MCF 10A (cell line): ENCODE data around the gene RNASEH1. TPM values are rescaled to one million over a fixed set of nuclear protein-coding genes. Genes with fewer than 3 reads are reported as not detected.

Experiments
- BruUV-seq: library from RNA; stranded (reverse); fragments of 400-500 nt; replicated peaks from 2 replicates; lab custom pipeline; 2021; lab: Mats Ljungman, UMichigan
- CTCF ChIA-PET: fragments of 300-600 bp; sonication (Branson Sonifier 250); formaldehyde crosslinking; extraction: SDS; loops from one replicate; lab custom pipeline; 2021; ENCODE audit warnings: antibody characterized with exemption, inconsistent platforms; lab: Yijun Ruan, JAX
- POLR2A ChIA-PET: fragments of 300-600, 350-650 bp; sonication (Branson Sonifier 250); formaldehyde crosslinking; extraction: SDS; loops from one replicate; lab custom pipeline; 2020; ENCODE audit warnings: antibody characterized with exemption, inconsistent platforms; lab: Yijun Ruan, JAX
- DNase-seq: peaks from one replicate; pipeline ENCODE4 v3.0.0-alpha.2; 2018; ENCODE audit not compliant: unreplicated experiment
- H3K27ac Mint-ChIP-seq: one replicate; pipeline ENCODE4 v1.8.0; 2022; ENCODE audit warnings: mild to moderate bottlenecking, low read depth, mixed read lengths; ENCODE audit not compliant: unreplicated experiment
- H3K27me3 Mint-ChIP-seq: one replicate; pipeline ENCODE4 v1.8.0; 2022; ENCODE audit warnings: mixed read lengths; ENCODE audit not compliant: insufficient read depth, unreplicated experiment
- H3K36me3 Mint-ChIP-seq: one replicate; pipeline ENCODE4 v1.8.0; 2022; ENCODE audit warnings: mild to moderate bottlenecking, moderate library complexity, mixed read lengths; ENCODE audit not compliant: insufficient read depth, unreplicated experiment
- H3K4me1 Mint-ChIP-seq: one replicate; pipeline ENCODE4 v1.8.0; 2022; ENCODE audit warnings: mixed read lengths; ENCODE audit not compliant: insufficient read depth, unreplicated experiment
- H3K4me3 Mint-ChIP-seq: one replicate; pipeline ENCODE4 v1.8.0; 2022; ENCODE audit warnings: mild to moderate bottlenecking, moderate library complexity, mixed read lengths; ENCODE audit not compliant: unreplicated experiment
- H3K9me3 Mint-ChIP-seq: one replicate; pipeline ENCODE4 v1.8.0; 2022; ENCODE audit warnings: mixed read lengths; ENCODE audit not compliant: unreplicated experiment
- intact Hi-C: fragments of 100-400 bp; cut with micrococcal nuclease; formaldehyde crosslinking; loops from 2 replicates; pipeline ENCODE4 v1.14.1; 2022
- total RNA-seq: library from RNA; stranded (reverse); gene quantifications from 2 replicates; pipeline ENCODE4 v1.2.3, GENCODE V29; 2022
- TF ChIP-seq, protein P1 (sequence below): fragments of 200-600 bp; IDR thresholded peaks from one replicate; pipeline ENCODE4 v1.8.0; 2022; ENCODE audit warnings: antibody characterized with exemption, mild to moderate bottlenecking; ENCODE audit not compliant: unreplicated experiment

The RNASEH1 gene
- total RNA-seq, 1 experiment from 2014 or later = 48.3 TPM

GRCh38 chr2:3595985-3596384 is 37.9 kb upstream of the RNASEH1 start:
- CTCF ChIA-PET = interaction anchor here (0.6 kb wide), 1 partner anchor 173 kb away, joined by 3 read pairs; no protein-coding TSS in a partner anchor
- TF ChIP-seq, protein P1, sequence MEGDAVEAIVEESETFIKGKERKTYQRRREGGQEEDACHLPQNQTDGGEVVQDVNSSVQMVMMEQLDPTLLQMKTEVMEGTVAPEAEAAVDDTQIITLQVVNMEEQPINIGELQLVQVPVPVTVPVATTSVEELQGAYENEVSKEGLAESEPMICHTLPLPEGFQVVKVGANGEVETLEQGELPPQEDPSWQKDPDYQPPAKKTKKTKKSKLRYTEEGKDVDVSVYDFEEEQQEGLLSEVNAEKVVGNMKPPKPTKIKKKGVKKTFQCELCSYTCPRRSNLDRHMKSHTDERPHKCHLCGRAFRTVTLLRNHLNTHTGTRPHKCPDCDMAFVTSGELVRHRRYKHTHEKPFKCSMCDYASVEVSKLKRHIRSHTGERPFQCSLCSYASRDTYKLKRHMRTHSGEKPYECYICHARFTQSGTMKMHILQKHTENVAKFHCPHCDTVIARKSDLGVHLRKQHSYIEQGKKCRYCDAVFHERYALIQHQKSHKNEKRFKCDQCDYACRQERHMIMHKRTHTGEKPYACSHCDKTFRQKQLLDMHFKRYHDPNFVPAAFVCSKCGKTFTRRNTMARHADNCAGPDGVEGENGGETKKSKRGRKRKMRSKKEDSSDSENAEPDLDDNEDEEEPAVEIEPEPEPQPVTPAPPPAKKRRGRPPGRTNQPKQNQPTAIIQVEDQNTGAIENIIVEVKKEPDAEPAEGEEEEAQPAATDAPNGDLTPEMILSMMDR = no peak
- BruUV-seq = no TSS peak
- no peak overlapping the region for H3K4me3 Mint-ChIP-seq
- POLR2A ChIA-PET = no interaction called here
- H3K36me3 Mint-ChIP-seq = no peaks in the 10 kb centered on the region
- no peaks in the 10 kb centered on the region for H3K4me1 Mint-ChIP-seq
- intact Hi-C loops = no loop called here
- peaks cover 11% of the 10 kb centered on the region for H3K27me3 Mint-ChIP-seq
- DNase-seq = no peak
- no peak overlapping the region for H3K27ac Mint-ChIP-seq
- H3K9me3 Mint-ChIP-seq = no peaks in the 10 kb centered on the region

- no TSS peak for BruUV-seq
- H3K9me3 Mint-ChIP-seq = no peaks in the 10 kb centered on the region
- H3K4me3 Mint-ChIP-seq = no peak overlapping the region
- no peak for DNase-seq
- no peaks in the 10 kb centered on the region for H3K4me1 Mint-ChIP-seq
- intact Hi-C loops = no loop called here
- POLR2A ChIA-PET = no interaction called here
- H3K27me3 Mint-ChIP-seq = peaks cover 11% of the 10 kb centered on the region
- no peak overlapping the region for H3K27ac Mint-ChIP-seq
- H3K36me3 Mint-ChIP-seq = no peaks in the 10 kb centered on the region
- TF ChIP-seq, protein P1 = no peak
- CTCF ChIA-PET = interaction anchor here (0.6 kb wide), 1 partner anchor 173 kb away, joined by 3 read pairs; no protein-coding TSS in a partner anchor
Measured at GRCh38 chr2:3595404-3595803, 37.3 kb upstream of the RNASEH1 start.

DNA sequence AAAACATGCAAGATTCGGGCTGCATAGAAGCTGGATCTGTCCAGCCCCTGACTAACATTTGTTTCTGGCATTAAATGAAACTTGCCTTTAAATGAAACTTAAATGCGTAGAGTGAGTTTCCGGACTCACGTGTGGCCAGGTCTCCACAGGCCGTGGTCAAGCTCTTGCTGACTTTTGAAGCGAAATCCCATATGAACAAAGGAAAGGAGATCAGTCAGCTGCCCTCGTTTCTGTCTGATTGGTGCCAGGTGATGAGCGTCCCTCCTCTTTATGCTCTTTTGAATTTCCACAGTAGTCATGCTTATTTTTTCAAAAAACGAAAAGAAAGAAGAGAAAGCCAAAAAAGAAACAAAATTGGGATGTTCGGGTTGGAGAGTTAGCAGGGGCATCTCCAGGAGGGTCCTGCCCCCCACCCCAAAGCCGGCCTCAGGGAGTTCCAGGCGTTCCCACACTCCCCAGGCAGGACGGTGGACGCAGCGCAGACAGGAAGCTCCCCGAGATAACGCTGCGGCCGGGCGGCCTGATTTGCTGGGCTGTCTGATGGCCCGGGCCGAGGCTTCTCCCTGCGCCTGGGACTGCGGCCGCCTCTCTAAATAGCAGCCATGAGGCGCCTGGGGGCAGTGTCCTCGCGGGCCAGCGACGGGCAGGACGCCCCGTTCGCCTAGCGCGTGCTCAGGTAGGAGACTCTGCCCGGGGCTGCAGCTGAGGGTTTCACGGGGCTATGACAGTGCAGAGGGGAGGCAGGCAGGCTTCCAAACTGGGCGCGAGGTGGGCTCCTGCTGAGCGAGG is 36.6 kb upstream of the RNASEH1 start, which contains the start of gene COLEC11:
Gene COLEC11 (plus strand): TSS at position 620 of the 789 bp plus-strand sequence. CDS start 9,229 bp downstream, outside the sequence.
- no peak for DNase-seq
- intact Hi-C loops = no loop called here
- POLR2A ChIA-PET = interaction anchor here (0.6 to 1.7 kb wide), 3 partner anchors 12 to 167 kb away, joined by 3 to 6 read pairs (median 3); no protein-coding TSS in a partner anchor
- BruUV-seq = no TSS peak
- CTCF ChIA-PET = no interaction called here
- Mint-ChIP-seq H3K4me3 (no peak within 1 kb of the TSS), H3K36me3 (no peaks in the 10 kb centered on the region), H3K27ac (no peak within 1 kb of the TSS), H3K9me3 (no peaks in the 10 kb centered on the region), H3K4me1 (no peaks in the 10 kb centered on the region), H3K27me3 (peaks cover 11% of the 10 kb centered on the region)
- TF ChIP-seq, protein P1 = no peak

DNA sequence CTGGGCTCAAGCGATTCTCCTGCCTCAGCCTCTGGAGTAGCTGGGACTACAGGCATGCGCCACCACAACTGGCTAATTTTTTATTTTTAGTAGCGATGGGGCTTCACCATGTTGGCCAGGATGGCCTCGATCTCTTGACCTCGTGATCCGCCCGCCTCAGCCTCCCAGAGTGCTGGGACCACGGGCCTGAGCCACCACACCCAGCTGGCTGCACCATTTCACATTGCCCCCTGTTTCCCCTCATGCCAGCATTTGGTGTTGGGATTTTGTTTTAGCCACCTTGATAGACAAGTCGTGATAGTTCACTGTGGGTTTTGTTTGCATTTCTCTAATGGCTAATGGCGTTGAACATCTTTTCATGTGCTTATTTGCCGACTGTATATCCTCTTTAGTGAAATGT is 31.0 kb upstream of the RNASEH1 start:
- POLR2A ChIA-PET = no interaction called here

More for the DNA sequence above, 31.0 kb upstream of the RNASEH1 start:
- peaks cover 5% of the 10 kb centered on the region for H3K36me3 Mint-ChIP-seq
- no peaks in the 10 kb centered on the region for H3K9me3 Mint-ChIP-seq
- H3K4me3 Mint-ChIP-seq = no peak overlapping the region
- H3K27me3 Mint-ChIP-seq = no peaks in the 10 kb centered on the region
- BruUV-seq = no TSS peak
- H3K27ac Mint-ChIP-seq = no peak overlapping the region
- TF ChIP-seq, protein P1 = no peak
- H3K4me1 Mint-ChIP-seq = no peaks in the 10 kb centered on the region
- CTCF ChIA-PET = interaction anchor here (0.7 kb wide), 1 partner anchor 197 kb away, joined by 3 read pairs; no protein-coding TSS in a partner anchor
- no peak for DNase-seq
- intact Hi-C loops = no loop called here
